Measurements from ENCODE around the gene RASGRF2.

RASGRF2 gene, protein sequence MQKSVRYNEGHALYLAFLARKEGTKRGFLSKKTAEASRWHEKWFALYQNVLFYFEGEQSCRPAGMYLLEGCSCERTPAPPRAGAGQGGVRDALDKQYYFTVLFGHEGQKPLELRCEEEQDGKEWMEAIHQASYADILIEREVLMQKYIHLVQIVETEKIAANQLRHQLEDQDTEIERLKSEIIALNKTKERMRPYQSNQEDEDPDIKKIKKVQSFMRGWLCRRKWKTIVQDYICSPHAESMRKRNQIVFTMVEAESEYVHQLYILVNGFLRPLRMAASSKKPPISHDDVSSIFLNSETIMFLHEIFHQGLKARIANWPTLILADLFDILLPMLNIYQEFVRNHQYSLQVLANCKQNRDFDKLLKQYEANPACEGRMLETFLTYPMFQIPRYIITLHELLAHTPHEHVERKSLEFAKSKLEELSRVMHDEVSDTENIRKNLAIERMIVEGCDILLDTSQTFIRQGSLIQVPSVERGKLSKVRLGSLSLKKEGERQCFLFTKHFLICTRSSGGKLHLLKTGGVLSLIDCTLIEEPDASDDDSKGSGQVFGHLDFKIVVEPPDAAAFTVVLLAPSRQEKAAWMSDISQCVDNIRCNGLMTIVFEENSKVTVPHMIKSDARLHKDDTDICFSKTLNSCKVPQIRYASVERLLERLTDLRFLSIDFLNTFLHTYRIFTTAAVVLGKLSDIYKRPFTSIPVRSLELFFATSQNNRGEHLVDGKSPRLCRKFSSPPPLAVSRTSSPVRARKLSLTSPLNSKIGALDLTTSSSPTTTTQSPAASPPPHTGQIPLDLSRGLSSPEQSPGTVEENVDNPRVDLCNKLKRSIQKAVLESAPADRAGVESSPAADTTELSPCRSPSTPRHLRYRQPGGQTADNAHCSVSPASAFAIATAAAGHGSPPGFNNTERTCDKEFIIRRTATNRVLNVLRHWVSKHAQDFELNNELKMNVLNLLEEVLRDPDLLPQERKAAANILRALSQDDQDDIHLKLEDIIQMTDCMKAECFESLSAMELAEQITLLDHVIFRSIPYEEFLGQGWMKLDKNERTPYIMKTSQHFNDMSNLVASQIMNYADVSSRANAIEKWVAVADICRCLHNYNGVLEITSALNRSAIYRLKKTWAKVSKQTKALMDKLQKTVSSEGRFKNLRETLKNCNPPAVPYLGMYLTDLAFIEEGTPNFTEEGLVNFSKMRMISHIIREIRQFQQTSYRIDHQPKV (N-terminal part only)

DNA sequence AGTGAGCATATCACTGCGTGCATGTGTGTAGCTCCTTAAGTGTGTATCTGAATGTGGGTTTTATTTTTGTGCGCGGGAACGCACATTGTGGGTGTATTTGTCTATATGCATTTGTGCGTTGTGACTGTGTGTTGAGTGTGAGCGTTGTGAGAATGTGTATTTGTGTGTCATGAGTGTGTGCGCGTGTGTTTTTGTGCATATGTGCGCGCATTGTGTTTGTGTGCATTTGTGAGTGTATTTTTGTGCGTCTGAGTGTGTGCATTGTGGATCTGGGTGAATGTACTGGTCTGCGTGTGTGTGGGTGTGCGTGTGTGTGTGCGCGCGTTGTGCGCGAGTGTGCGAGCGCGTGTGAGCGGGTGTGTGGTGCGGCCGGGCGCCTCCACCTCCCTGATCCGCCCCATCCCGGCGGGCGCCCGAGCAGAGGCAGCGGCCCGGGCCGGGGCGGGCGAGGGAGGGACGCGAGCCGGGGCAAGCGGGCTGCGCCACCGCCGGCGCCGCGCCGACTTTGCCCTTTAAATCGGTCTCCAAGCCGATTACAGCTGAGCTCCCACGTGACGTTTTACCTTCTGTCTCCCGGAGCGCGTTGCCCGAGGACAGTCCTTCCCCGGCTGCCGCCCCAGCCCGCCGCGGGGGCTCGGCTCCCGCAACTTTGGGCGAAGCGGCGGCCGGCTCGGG, at the start of gene RASGRF2:
Gene RASGRF2, plus strand, starts transcription at position 596 of the 675 bp plus-strand sequence. CDS start 376 bp downstream, outside the sequence.
- no peak for DNase-seq (ENCODE audit: low read depth, low spot score)

DNA sequence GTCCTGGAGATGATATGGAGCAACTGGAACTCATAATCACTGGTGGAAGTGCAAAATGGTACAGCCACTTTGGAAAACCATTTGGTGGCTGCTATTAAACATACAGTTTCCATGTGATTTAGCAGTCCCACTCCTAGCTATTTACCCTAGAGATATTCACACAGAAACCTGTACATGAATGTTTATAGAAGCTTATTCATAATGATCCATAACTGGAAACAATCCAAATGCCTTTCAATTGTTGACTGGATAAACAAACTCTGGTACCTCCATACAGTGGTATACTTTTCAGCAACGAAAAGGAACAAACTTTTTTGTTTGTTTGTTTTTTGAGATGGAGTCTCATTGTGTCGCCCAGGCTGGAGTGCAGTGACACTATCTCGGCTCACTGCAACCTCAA, 47.7 kb upstream of the RASGRF2 start:
- DNase-seq (ENCODE audit: low read depth, low spot score): no peak

DNA sequence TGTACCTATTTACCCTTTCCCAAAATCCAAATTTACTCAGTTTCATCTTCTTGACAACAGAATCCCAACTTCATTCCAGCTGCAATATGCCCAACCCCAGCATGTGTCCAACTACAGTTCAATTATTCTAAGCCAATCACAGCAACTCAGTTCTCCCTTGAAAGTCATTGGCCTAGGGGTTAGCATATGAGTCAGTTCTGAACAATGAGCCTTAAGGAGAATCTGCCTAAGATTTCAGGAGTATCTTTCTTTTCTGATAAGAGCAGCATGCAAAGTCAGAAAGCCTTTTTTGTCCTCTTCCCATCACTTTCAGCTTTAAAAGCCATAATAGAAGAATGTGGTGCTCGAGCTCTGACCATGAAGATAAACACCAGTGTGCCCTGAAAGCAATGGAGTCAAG, 44.4 kb upstream of the RASGRF2 start:
- no peak for DNase-seq (ENCODE audit: low read depth, low spot score)

DNA sequence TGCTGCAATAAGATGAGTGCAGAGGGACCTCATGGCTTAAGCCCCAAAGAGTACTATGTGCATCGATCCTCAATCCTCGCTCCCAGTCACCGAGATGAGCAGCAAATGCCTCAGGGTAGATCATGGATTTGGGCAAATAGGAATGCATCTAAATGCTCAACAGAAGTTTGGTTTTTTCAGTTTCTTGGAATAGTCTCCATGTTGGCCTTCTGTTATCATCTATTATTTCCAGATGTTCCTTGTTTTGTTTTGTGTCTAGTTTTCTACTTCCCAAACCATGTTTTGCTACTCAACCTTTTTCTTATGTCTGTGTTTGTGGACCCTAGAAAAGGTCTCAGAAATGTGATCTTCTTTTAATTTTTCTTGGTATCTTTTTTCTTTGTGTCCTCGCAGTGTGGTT, 43.5 kb upstream of the RASGRF2 start:
- DNase-seq (ENCODE audit: low read depth, low spot score): no peak

- no peak for DNase-seq (ENCODE audit: low read depth, low spot score)
These were observed 42.5 kb upstream of the RASGRF2 start for GRCh38 chr5:80917631-80918030.

DNA sequence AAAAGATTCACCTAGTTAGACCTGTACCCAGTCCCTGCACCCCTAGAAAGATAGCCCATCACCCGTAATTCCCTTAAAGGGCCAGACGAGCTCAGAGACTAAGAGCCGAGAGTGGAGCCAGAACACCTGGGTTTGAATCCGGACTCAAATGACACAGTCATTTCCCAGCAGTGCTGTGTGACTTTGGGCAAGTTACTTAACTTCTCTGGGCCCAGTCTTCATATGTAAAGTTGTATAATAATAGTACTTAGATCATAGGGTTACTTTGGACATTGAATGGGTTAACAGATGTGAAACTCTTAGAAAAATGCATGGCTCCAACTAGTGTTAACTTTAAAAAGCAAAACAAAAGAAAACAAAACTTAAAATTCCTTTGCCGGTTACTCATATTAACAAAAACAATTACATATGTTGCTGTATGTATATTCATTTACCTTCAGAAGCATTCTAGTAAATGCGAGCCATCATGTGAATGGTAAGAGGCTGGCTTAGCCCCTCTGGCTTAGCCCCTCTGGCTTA, 40.4 kb upstream of the RASGRF2 start:
- no peak for DNase-seq (ENCODE audit: low read depth, low spot score)

DNA sequence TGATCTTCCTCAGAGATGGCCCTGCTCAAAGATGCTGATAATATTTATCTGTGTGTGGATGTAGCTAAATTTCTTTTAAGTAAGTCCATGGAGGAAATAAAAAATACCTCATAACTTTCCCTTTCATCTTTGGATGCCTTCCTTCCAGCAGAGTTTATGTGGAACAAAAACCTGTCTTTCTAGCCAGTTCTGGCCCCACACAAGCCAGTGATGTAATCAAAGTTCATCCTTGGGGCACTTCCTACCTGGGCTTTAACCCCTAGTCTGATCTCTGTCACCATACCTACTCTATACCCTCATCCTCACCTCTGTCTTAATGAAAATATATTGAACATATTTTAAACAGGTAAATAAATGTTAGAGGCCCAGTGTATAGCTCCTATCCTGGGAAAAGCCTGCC, 39.8 kb upstream of the RASGRF2 start:
- DNase-seq (ENCODE audit: low read depth, low spot score): no peak

DNA sequence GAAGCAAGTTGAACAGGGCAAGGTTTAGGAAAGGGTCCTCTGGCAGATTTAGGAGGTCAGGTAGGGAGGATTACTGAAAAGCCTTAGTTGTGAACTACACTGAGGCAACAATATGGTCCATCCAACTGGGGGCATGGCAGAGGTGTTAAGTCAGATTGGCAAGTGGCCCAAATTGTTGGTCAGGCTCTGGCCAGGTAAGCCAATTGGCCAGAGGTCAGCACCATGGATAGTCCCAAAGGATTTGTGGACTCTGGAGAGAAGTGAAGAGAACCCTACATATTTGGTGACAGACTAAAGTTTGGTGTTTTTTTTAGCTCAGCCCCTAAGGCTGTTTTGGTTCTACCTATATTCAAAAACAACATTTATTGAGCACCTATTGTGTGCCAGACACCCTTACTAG, 39.1 kb upstream of the RASGRF2 start:
- no peak for DNase-seq (ENCODE audit: low read depth, low spot score)

- DNase-seq (ENCODE audit: low read depth, low spot score): no peak
These were observed 34.2 kb upstream of the RASGRF2 start for GRCh38 chr5:80925931-80926330.

GRCh38 chr5:80926536-80926935, 33.6 kb upstream of the RASGRF2 start:
- no peak for DNase-seq (ENCODE audit: low read depth, low spot score)

DNA sequence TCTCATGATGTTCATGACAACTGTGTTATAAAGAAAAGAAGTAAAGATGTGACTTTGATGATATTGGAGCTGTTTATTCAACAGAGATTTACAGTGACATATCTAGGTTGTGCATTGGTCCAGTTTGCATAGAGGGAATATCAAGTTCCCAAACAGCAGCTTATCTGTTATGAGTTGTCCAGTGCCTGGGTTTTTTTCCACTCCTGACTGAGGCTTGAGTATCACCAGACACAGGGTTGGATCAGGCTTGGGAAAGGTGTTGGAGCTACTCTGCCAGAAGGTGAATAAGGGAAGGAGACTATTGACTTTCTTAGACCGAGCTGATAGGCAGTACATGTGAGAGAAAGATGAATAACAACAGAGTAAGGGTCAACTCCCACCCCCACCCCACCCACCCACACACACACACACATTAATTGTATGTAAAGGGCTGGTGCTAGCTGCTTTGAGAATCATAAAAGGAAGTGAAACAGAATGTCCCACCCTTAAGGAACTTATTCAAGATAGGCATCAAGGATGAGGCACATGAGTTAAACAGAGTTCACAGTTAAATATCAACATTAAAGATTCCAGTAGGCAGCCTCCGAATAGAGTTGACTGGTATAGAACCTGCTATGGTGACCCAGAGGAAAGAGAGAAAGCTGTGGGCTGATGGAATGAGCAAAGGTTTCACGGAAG, 33.0 kb upstream of the RASGRF2 start:
- no peak for DNase-seq (ENCODE audit: low read depth, low spot score)

DNA sequence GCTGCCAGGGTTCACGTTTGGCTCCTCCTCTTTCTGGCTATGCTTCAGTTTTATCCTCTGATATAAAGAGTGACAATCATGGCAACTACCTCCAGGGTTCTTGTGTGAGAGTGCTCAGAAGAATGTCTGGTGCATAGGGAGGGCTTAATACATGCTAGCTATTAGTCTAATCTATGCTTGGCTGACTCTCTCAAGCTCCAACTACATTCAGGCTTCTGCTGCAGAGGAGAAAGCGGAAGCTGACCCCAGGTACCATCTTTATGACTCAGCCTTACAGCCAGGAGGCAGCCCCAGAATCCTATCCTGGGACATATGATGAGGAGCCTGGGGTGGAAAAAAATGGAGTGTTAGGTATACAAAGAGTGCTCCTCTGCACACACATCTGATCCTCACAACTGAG, 32.1 kb upstream of the RASGRF2 start:
- DNase-seq (ENCODE audit: low read depth, low spot score): no peak

DNA sequence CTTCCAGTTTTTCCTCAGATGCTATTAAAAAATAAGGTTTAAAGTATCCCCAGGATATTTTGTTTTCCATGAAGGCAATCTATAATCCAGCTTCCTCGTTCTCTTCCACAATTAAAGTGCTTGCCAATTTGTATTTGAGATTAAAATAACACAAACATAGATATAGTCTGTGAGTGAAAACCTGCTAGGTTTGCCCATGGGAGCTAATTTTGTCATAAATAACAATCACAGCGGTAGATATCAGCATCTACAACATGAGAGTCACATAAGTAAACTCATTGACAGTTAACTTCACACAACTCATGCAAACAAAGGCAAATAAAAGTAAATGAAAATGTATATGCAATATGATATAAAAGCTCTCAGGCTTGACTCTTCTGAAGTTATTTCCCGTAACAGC, 29.2 kb upstream of the RASGRF2 start:
- DNase-seq (ENCODE audit: low read depth, low spot score): no peak

DNA sequence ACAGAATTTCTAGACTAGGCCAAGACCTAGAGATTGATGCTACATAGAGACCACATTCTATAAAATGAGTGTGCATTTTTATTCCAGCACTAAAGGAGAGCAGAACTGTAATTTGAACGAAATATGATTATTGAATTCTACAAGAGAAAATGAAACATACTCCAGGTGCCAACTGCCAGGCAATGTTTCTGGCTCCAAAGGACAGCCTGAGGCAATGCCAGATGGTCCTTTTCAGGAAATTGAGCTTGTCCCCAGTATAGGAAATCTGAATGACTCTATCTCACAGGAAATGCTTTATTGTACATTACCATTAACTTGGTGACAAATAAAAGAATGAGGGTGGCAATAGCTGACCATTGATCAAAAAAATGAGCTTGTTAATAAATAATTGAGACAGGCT, 28.8 kb upstream of the RASGRF2 start:
- no peak for DNase-seq (ENCODE audit: low read depth, low spot score)

DNA sequence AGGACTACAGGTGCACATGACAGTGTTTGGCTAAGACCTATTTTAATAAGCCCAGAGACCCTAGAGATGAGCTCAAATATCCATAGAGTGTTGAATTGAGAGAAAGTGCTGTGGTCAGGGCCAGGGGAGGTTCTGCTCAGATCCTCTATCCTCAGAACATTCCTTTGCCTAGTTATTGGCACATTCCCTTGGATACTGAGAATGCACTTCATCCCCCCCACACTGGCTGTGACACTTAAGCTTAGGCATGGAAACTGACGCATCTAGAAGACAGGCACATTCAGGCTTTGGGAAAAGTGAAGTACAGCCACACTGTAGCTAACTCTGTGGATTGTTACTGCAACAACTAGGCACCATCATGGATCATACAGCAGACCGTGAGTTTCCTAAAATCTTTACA, 27.1 kb upstream of the RASGRF2 start:
- no peak for DNase-seq (ENCODE audit: low read depth, low spot score)

DNA sequence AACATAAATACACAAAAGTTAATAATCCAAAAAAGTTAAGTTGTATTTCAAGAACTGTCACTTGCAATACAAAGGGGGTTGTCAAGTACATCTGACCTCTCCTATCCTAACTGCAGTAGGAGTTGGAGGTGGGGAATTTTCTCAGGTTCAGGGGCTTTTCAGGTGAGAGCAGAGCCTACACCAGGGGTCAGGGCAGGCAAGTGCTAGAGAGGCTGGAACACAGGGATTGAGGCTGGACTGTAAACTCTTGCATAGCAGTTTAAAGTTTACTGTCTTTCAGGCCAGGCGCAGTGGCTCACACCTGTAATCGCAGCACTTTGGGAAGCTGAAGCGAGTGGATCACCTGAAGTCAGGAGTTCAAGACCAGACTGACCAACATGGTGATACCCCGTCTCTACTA, 25.4 kb upstream of the RASGRF2 start:
- DNase-seq (ENCODE audit: low read depth, low spot score): no peak

DNA sequence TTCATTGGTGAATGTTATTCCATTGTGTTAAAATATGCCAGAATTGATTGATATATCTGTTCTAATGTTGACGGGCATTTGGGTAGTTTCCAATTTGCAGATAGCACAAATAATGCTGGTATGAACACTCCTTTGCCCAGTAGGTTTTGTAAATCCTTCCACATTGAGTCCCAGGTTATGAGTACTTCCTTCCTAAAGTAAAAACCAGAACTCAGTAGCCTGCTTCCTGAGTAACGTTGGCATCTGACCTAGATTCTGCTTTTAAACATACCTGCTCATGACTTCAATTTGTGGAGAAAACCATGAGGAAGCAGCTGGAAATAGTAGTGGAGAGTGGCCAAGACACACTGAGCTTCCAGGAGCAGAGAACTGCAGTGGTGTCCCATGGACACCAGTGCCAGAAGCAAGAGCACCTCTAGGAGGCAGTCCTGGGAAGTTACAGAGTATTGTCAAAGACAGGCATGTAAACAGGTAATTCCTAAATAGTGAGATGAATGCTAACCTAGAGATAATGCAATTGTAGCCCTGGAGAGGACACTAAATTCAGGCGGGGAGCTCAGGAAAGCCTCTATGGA, 24.3 kb upstream of the RASGRF2 start:
- no peak for DNase-seq (ENCODE audit: low read depth, low spot score)

- DNase-seq (ENCODE audit: low read depth, low spot score): no peak
These were observed 23.3 kb upstream of the RASGRF2 start for GRCh38 chr5:80936881-80937280.

GRCh38 chr5:80937584-80938356, 22.4 kb upstream of the RASGRF2 start:
- no peak for DNase-seq (ENCODE audit: low read depth, low spot score)

DNA sequence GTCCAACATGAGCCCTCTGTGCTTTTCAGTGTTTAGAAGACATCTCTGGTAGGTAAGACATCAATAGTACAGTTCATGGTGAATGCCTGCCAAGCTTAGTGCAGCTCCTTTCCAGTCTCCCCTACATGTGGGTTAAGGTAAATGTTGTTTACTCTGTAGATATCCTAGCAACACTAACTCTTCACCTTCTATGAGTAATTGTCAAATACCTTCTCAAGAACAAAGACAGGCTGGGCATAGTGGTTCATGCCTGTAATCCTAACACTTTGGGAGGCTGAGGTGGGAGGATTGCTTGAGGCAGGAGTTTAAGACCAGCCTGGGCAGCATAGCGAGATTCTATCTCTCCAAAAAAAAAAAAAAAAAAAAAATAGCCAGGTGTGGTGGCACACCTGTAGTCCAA, 18.7 kb upstream of the RASGRF2 start:
- DNase-seq (ENCODE audit: low read depth, low spot score): no peak

Data from iPS DF 19.7 (cell line).